ENCODE results near the gene ENPP4.
"Not testable (repeated sequence)": the region's sequence is repeated elsewhere in the genome, so short reads cannot be mapped to it uniquely, and the experiment has no call there.

ENPP4 gene

GRCh38 chr6:46129629-46130511 is at the start of gene ENPP4:
TSS of gene ENPP4 (plus strand) at chr6:46129989. CDS start at chr6:46139584, 9,595 bp downstream.
- peak; percentile 99 for DNase-seq (ENCODE audit: low spot score)

GRCh38 chr6:46080111-46080510 is 49.7 kb upstream of the ENPP4 start:
- no peak for DNase-seq (ENCODE audit: low spot score)

- not testable (repeated sequence) for DNase-seq (ENCODE audit: low spot score)
Measured at GRCh38 chr6:46085688-46086087, 44.1 kb upstream of the ENPP4 start.

GRCh38 chr6:46090115-46091079 is 39.4 kb upstream of the ENPP4 start:
- DNase-seq (ENCODE audit: low spot score) = peak; percentile 74

- DNase-seq (ENCODE audit: low spot score) = no peak
Measured at GRCh38 chr6:46091080-46091478, 38.7 kb upstream of the ENPP4 start.

- DNase-seq (ENCODE audit: low spot score) = no peak
Measured at GRCh38 chr6:46095251-46095650, 34.5 kb upstream of the ENPP4 start.

GRCh38 chr6:46097366-46097765 is 32.4 kb upstream of the ENPP4 start:
- no peak for DNase-seq (ENCODE audit: low spot score)

GRCh38 chr6:46098678-46099077 is 31.1 kb upstream of the ENPP4 start:
- DNase-seq (ENCODE audit: low spot score) = peak; percentile 19

- DNase-seq (ENCODE audit: low spot score) = no peak
Measured at GRCh38 chr6:46099952-46100351, 29.8 kb upstream of the ENPP4 start.

- no peak for DNase-seq (ENCODE audit: low spot score)
Measured at GRCh38 chr6:46102123-46102522, 27.7 kb upstream of the ENPP4 start.

GRCh38 chr6:46103441-46104115 is 26.2 kb upstream of the ENPP4 start:
- no peak for DNase-seq (ENCODE audit: low spot score)

GRCh38 chr6:46104209-46104608 is 25.6 kb upstream of the ENPP4 start:
- no peak for DNase-seq (ENCODE audit: low spot score)

GRCh38 chr6:46105568-46105967 is 24.2 kb upstream of the ENPP4 start:
- no peak for DNase-seq (ENCODE audit: low spot score)

- peak; percentile 68 for DNase-seq (ENCODE audit: low spot score)
Measured at GRCh38 chr6:46113370-46113769, 16.4 kb upstream of the ENPP4 start.

GRCh38 chr6:46115634-46116033 is 14.2 kb upstream of the ENPP4 start:
- DNase-seq (ENCODE audit: low spot score) = no peak

- DNase-seq (ENCODE audit: low spot score) = no peak
Measured at GRCh38 chr6:46116289-46116688, 13.5 kb upstream of the ENPP4 start.

GRCh38 chr6:46118157-46118556 is 11.6 kb upstream of the ENPP4 start:
- DNase-seq (ENCODE audit: low spot score) = no peak

- no peak for DNase-seq (ENCODE audit: low spot score)
Measured at GRCh38 chr6:46118836-46119235, 11.0 kb upstream of the ENPP4 start.

GRCh38 chr6:46119679-46120078 is 10.1 kb upstream of the ENPP4 start:
- DNase-seq (ENCODE audit: low spot score) = not testable (repeated sequence)

- DNase-seq (ENCODE audit: low spot score) = no peak
Measured at GRCh38 chr6:46128476-46128875, 1.3 kb upstream of the ENPP4 start.

- DNase-seq (ENCODE audit: low spot score) = no peak
Measured at GRCh38 chr6:46129291-46129628, 529 bp upstream of the ENPP4 start.

- no peak for DNase-seq (ENCODE audit: low spot score)
Measured at GRCh38 chr6:46130666-46131065, 877 bp downstream of the ENPP4 start.

Data from iPS-NIHi11 (cell line).